Right cardiac atrium (tissue), 5 donors: Measurements from ENCODE around the gene EMC1. TPM values are rescaled to one million over a fixed set of nuclear protein-coding genes. Genes with fewer than 3 reads are reported as not detected.
A peak's percentile ranks its signal among the peaks of the same experiment; 100 is the strongest.
"Not testable (repeated sequence)": the region's sequence is repeated elsewhere in the genome, so short reads cannot be mapped to it uniquely, and the experiment has no call there.

ENCODE experiments used
- ATAC-seq, 2 donors: fragments of 200-7000 bp; cut with Tn5 transposase; one replicate each; pipeline versions ENCODE4 v1.8.0 to v1.9.1; 2020; ENCODE audit warnings: moderate library complexity in 2 of 2, mild to moderate bottlenecking in 1 of 2
- DNase-seq, 3 donors: peaks; one replicate each; pipeline ENCODE4 v3.0.0-alpha.2; 2020
- H3K27ac ChIP-seq: one replicate; pipeline ENCODE4 v1.5.1; 2013; ENCODE audit warnings: mild to moderate bottlenecking, low read length, control low read depth, moderate library complexity
- H3K27me3 ChIP-seq: one replicate; pipeline ENCODE4 v1.6.1; 2013; ENCODE audit not compliant: control insufficient read depth, insufficient read depth
- H3K4me1 ChIP-seq: one replicate; pipeline ENCODE4 v1.6.1; 2013; ENCODE audit warnings: low read length; ENCODE audit not compliant: control insufficient read depth, insufficient read depth
- H3K4me3 ChIP-seq: one replicate; pipeline ENCODE4 v1.5.1; 2013; ENCODE audit warnings: low read length, control low read depth
- H3K9me3 ChIP-seq: one replicate; pipeline ENCODE4 v1.6.1; 2013; ENCODE audit warnings: low read length; ENCODE audit not compliant: control insufficient read depth
- WGBS: extraction: QIAGEN DNeasy Blood & Tissue Kit; methylation state at CpG from one replicate; pipeline ENCODE4 v1.1.7; 2013; 5-methylcytosine and 5-hydroxymethylcytosine counted together
- intact Hi-C, 4 donors: fragments of 100-400 bp; cut with DNase I; formaldehyde crosslinking; loops; one replicate each; pipeline versions ENCODE4 v1.11.0 to v1.14.0; 2022 to 2023
- polyA plus RNA-seq: library from polyadenylated mRNA; stranded (reverse); fragments of 200-250 nt; gene quantifications from one replicate; pipeline ENCODE4 v1.2.3, GENCODE V29; 2013
- total RNA-seq, 4 donors: library from RNA; stranded (reverse); fragmentation: NEBNext Ultra II Directional; extraction: Animal tissue kit (Norgen Biotek cat#: 25700); gene quantifications; one replicate each; pipeline ENCODE4 v1.2.1, GENCODE V29; 2021
- donor health status: healthy with polysubstance abuse.
- donor health status: DM: no; HTN: yes; CAD: no.
- donor health status: DM: no; HTN: no; CAD: no.
- donor health status: DM: no; HTN: yes; CAD: no; lungs with severe emphysema.
- donor health status: DM: yes; HTN: yes; CAD: no.

The EMC1 gene
- total and polyA plus RNA-seq, 5 donors: 11.5 to 31.9 (median 30.3) TPM

- no peaks in the 10 kb centered on the region for H3K4me1 ChIP-seq
- H3K4me3 ChIP-seq: no peak overlapping the region
- H3K9me3 ChIP-seq: no peaks in the 10 kb centered on the region
- ATAC-seq (peak in 1 of 2 donors; percentile 30), DNase-seq (no peak)
- no peaks in the 10 kb centered on the region for H3K27me3 ChIP-seq
- no peak overlapping the region for H3K27ac ChIP-seq
- 72% methylated on average over 21 of the region's 21 CpGs for WGBS
- intact Hi-C loops: no loop called here
Observed at GRCh38 chr1:19260211-19261138, 9.2 kb upstream of the EMC1 start.

GRCh38 chr1:19258353-19258752 lies 7.0 kb upstream of the EMC1 start:
- 95% methylated on average over 10 of the region's 10 CpGs for WGBS
- ATAC-seq (no peak), DNase-seq (no peak)
- no peaks in the 10 kb centered on the region for H3K4me1 ChIP-seq
- no peak overlapping the region for H3K4me3 ChIP-seq
- no peaks in the 10 kb centered on the region for H3K27me3 ChIP-seq
- H3K27ac ChIP-seq: no peak overlapping the region
- intact Hi-C loops: no loop called here
- no peaks in the 10 kb centered on the region for H3K9me3 ChIP-seq

- intact Hi-C loops: no loop called here
Observed at GRCh38 chr1:19257178-19257914, 6.0 kb upstream of the EMC1 start.

GRCh38 chr1:19256301-19256700 lies 5.0 kb upstream of the EMC1 start:
- 90% methylated on average over 5 of the region's 5 CpGs for WGBS
- intact Hi-C loops, H3K27ac ChIP-seq, H3K27me3 ChIP-seq, ATAC-seq, H3K4me3 ChIP-seq, H3K9me3 ChIP-seq, H3K4me1 ChIP-seq, DNase-seq: not testable (repeated sequence)

More at GRCh38 chr1:19257178-19257914, 6.0 kb upstream of the EMC1 start:
- no peaks in the 10 kb centered on the region for H3K27me3 ChIP-seq
- ATAC-seq (no peak), DNase-seq (no peak)
- no peaks in the 10 kb centered on the region for H3K9me3 ChIP-seq
- no peak overlapping the region for H3K27ac ChIP-seq
- WGBS: 62% methylated on average over 15 of the region's 15 CpGs
- H3K4me3 ChIP-seq: no peak overlapping the region
- no peaks in the 10 kb centered on the region for H3K4me1 ChIP-seq

GRCh38 chr1:19255288-19255687 lies 4.0 kb upstream of the EMC1 start:
- WGBS: 83% methylated on average over 4 of the region's 4 CpGs
- DNase-seq (no peak), ATAC-seq (no peak)
- no peak overlapping the region for H3K27ac ChIP-seq
- H3K4me3 ChIP-seq: no peak overlapping the region
- peaks cover 4% of the 10 kb centered on the region for H3K4me1 ChIP-seq
- H3K9me3 ChIP-seq: no peaks in the 10 kb centered on the region
- no peaks in the 10 kb centered on the region for H3K27me3 ChIP-seq
- intact Hi-C loops: no loop called here

GRCh38 chr1:19254416-19254815 lies 3.1 kb upstream of the EMC1 start:
- Histone ChIP-seq H3K4me3 (no peak overlapping the region), H3K27me3 (no peaks in the 10 kb centered on the region), H3K4me1 (peaks cover 4% of the 10 kb centered on the region), H3K27ac (no peak overlapping the region), H3K9me3 (no peaks in the 10 kb centered on the region)
- DNase-seq (no peak), ATAC-seq (no peak)
- intact Hi-C loops: no loop called here

GRCh38 chr1:19250629-19251304 lies 557 bp downstream of the EMC1 start:
- 13% methylated on average over 14 of the region's 14 CpGs for WGBS
- Histone ChIP-seq H3K9me3 (no peaks in the 10 kb centered on the region), H3K4me3 (peak overlapping the region; percentile 74), H3K27ac (peak overlapping the region; percentile 88), H3K4me1 (peaks cover 4% of the 10 kb centered on the region), H3K27me3 (no peaks in the 10 kb centered on the region)
- intact Hi-C loops: no loop called here
- ATAC-seq (no peak), DNase-seq (no peak)

- 67% methylated on average over 7 of the region's 7 CpGs for WGBS
- intact Hi-C loops: no loop called here
- Histone ChIP-seq H3K27me3 (no peaks in the 10 kb centered on the region), H3K27ac (peak overlapping the region; percentile 39), H3K4me3 (no peak overlapping the region), H3K4me1 (no peaks in the 10 kb centered on the region), H3K9me3 (no peaks in the 10 kb centered on the region)
- ATAC-seq (peak; percentile 85 to 86), DNase-seq (peak; percentile 43 to 79 (median 74))
Observed at GRCh38 chr1:19240673-19241538, 10.4 kb downstream of the EMC1 start.

- no peak for DNase-seq
- no peak for ATAC-seq
- H3K27me3 ChIP-seq: no peaks in the 10 kb centered on the region
- H3K4me3 ChIP-seq: no peak overlapping the region
- H3K4me1 ChIP-seq: no peaks in the 10 kb centered on the region
- WGBS: 89% methylated on average over 7 of the region's 7 CpGs
- intact Hi-C loops: loop anchor here in 1 of 4 donors (10.0 kb wide), 1 partner anchor 65 kb away; no protein-coding TSS in a partner anchor
- H3K27ac ChIP-seq: no peak overlapping the region
- H3K9me3 ChIP-seq: no peaks in the 10 kb centered on the region
Observed at GRCh38 chr1:19239876-19240275, 11.4 kb downstream of the EMC1 start.

- intact Hi-C loops: loop anchor here in 1 of 4 donors (10.0 kb wide), 1 partner anchor 59 kb away; no protein-coding TSS in a partner anchor
- no peak for DNase-seq
Observed at GRCh38 chr1:19234224-19234623, 17.1 kb downstream of the EMC1 start.

More at GRCh38 chr1:19234224-19234623, 17.1 kb downstream of the EMC1 start:
- Histone ChIP-seq H3K9me3 (no peaks in the 10 kb centered on the region), H3K4me3 (no peak overlapping the region), H3K27me3 (no peaks in the 10 kb centered on the region), H3K27ac (no peak overlapping the region), H3K4me1 (no peaks in the 10 kb centered on the region)
- 96% methylated on average over 3 of the region's 3 CpGs for WGBS
- no peak for ATAC-seq
